ENCODE measurements around the gene LBX2. TPM values are rescaled to one million over a fixed set of nuclear protein-coding genes. Genes with fewer than 3 reads are reported as not detected.

The LBX2 gene, protein sequence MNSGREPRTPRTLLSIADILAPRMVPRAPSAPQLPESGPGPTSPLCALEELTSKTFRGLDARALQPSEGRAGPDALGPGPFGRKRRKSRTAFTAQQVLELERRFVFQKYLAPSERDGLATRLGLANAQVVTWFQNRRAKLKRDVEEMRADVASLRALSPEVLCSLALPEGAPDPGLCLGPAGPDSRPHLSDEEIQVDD
- total RNA-seq (2022; extraction: Qiagen RNA extraction) = 2.4 to 4.3 TPM (median 3.6 TPM) in 5 replicates

DNA sequence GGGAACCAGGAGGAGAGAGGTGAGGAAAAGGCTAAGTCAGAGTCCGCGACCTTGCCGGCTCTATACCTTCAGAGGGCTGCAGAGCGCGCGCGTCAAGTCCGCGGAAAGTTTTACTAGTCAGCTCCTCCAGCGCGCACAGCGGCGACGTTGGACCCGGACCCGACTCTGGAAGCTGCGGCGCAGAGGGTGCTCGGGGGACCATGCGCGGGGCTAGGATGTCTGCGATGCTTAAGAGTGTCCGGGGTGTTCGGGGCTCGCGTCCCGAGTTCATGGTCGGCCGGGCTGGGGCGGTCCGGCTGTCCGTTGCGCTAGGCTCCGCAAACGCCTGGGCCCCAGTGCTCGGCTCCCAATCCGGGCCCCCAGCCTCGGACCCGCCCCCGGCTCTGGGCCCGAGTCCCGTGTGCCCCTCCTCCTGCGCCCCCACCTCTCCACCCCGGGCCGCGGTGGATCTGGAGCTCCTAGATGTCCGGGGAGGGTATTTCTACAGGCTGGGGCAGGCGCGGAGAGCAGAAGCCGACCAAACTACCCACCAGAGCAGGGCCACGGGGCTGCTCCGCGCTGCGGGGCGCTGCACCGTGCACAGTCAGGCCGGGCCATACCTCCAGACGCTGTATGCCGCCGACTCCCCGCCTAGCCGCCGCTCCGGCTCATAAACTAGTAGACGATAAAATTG is at the start of gene LBX2:
Gene LBX2, minus strand, starts transcription at position 337 of the 673 bp plus-strand sequence. Its CDS starts 66 bp downstream, at position 271.

DNA sequence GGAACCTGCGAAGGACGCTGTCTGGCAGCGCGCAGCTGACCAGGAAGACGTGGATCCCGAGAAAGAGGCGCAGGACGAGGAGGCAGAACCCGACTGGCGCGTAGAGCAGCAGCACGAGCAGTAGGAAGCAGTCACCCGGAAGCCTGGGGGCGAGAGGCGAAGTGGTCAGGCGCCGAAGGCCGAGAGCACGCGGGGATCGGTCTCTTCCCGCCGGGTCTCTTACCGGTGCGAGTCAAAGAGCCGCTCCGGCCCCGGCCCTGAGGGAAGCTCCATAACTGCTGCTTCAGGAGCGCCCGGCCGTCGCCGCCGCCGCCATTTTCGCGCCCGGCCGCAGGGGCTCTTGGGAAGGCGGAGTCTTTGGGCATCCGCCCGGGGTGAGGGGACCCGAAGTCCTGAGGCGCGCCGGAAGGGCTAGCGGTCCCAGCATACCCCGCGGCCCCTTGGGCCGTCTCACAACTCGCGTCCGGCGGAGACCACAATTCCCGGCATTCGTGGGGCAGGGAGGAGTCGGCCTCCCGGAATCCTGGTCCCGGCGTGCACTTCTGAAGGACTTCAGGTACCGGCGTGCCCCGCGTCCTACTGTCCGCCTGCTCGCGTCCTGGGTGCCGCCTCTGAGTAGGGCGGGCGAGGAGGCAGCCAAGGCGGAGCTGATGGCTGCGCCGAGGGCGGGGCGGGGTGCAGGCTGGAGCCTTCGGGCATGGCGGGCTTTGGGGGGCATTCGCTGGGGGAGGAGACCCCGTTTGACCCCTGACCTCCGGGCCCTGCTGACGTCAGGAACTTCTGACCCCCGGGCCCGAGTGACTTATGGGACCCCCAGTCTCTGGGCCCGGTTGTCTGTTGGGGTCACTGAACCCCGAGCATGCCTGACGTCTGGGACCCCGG is 30.2 kb upstream of the LBX2 start, which contains the start of the genes AUP1 and HTRA2:
Gene AUP1, minus strand, starts transcription at position 350 of the 882 bp plus-strand sequence. Its CDS starts 77 bp downstream, at position 273.
Gene HTRA2, plus strand, starts transcription at position 577 of the 882 bp plus-strand sequence. Its CDS starts 74 bp downstream, at position 651.

DNA sequence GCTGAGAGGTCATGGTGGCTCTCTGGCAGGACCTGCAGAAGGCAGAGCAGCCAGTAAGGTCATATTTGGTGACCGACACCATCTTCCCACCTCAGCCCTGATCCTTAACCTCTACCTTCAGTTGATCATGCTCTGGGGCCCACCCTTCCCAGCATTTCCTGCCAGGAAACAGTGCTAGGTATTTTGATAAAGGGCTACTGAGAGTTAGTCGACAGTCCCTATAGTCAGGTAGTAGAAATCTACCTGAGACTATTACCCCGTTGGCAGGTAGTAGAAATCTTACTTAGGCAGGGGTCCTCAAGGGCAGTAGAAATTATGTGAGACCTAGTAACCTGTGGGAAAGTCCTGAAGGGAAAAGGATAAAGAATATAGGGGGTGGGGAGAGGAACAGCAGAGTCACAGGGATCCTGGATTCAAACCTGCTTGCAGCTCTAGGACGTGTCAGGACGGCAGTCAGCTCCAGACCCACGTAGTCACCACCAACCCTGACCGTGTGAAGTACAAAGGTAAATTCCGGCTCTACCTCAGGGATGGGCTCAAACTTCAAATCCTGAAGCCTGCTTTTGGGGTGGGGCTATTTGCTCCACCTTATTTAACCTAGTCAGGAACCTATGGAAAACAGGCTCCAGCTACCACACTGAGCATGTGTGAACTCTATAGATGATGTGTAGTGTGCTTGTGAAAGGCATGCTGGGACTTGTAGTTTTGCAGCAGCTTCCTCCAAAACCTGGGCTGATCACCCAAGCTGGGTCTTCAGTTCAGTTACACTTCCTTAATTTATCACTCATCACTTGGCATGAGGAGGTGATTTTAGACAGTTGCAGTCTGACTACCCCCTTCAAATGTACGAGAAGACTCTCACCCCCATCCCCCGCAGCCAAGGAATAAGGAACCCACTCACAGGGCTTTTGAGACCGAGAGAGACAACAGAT is 26.6 kb upstream of the LBX2 start, which contains the start of gene DQX1:
Gene DQX1, minus strand, starts transcription at position 515 of the 932 bp plus-strand sequence. Its CDS starts 502 bp downstream, at position 13.

DNA sequence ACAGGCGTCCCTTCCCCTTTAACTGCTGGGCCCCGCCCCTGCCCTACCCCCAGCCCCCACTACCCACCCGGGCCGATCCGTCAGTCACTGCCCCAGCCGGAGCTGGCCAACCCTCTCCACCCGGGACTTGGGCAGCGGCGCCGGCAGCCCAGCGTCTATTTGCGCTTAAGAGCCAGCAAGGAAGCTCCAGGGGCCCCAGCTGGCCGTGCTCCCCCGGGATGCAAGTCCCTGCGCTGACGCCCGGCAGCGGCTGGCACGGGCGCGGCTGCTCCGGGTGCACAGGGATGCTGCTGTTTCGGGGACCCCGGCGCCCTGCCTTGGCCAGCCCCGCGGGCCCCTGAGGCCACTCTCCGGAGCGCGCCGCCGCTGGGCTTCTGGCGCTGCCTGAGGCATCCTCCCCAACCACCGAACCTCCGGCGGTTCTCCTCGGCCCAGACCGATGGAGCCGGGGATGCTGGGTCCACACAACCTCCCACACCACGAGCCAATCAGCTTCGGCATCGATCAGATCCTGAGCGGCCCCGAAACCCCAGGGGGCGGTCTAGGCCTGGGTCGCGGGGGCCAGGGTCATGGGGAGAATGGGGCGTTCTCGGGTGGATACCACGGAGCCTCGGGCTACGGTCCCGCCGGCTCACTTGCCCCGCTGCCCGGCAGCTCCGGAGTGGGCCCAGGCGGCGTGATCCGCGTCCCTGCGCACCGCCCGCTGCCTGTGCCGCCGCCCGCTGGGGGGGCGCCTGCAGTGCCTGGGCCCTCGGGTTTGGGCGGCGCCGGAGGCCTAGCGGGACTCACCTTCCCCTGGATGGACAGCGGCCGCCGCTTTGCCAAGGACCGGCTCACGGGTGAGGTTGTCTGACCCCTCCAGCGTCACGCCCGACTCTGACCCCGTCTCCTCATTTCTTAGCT is 15.2 kb upstream of the LBX2 start, which contains the start of gene TLX2:
Gene TLX2, plus strand, starts transcription at position 83 of the 903 bp plus-strand sequence. Its CDS starts 357 bp downstream, at position 440.

DNA sequence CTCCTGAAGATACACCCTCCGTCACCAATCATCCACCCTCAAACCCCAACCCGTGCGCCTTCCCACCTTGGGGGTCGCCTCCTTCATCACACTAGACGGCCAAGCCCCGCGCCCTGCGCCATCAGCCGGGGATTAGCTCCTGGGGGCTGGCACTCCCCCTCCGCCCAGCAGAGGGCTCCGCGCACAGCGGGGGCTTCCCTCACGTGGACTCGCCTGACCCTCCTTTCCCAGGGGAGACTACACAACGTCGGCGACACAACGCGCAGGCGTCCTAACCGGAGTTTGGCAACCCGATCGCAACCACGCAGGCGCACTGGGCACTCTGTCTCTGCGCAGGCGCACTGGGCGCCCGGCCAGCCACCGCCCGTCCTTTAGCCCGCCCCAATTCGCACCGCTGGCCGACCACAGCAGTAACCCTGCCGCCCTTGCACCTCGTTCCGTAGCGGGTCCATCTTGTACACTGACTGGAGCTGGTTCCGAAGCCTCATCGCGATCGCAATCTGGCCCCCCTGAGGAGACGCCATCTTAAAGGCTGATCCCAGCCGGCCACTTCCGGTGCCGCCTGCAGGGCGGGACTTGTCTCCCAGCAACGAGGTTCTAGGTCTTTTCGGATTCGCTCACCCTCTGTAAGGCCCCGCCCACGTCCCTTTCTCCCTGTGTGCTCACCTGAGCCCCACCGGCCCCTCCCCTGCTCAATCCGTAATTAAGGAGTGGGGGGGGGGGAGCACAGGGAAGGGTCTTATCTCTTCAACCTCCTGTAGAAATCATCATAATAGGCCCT is 7.9 kb upstream of the LBX2 start, which contains the start of gene PCGF1:
Gene PCGF1, minus strand, starts transcription at position 551 of the 781 bp plus-strand sequence. Its CDS starts 27 bp downstream, at position 524.

DNA sequence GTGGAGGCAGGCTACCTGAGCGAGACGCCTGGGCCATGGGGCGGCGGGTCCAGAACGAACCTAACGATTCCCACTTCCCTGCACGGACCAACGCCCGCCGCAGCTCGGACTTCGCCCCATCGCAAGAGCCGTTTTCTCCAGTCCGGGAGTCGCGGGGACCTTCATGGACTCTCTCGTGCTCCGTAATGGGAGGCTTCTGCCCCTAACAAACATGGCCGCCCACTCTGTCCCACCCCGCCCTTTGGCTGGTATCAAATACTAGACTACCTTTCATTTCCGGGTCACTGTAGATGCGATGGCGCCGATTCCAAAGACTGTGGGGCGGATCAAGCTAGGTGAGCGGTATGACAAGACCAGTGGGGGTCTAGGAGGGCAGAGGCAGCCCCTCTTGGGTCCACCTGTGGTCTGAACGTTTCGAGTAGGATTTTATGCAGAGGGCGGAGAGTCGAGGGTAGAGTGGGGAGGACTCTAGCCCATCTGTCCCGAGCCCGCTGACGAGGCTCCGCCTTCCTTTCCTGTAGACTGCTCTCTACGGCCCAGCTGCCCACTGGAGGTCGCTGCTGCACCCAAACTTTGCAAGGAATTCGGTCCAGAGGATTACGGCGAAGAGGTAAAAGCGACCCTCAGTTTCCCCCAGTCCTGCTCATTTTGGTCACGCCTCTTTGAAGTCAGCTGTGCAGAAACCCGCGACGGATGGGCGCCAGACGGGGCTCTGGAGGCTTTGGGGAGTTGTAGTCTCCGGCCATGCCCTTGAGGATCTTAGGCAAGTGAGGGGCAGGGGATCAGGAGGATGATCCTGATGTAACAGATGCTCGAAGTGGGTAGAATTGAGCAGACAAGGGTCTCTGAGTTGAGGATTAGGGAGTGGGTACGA is 16.4 kb downstream of the LBX2 start, which contains the start of the genes CCDC142 and TTC31:
Gene CCDC142, minus strand, starts transcription at position 198 of the 874 bp plus-strand sequence. Its CDS starts 161 bp downstream, at position 37.
Gene TTC31, plus strand, starts transcription at position 281 of the 874 bp plus-strand sequence. Its CDS starts 15 bp downstream, at position 296.

DNA sequence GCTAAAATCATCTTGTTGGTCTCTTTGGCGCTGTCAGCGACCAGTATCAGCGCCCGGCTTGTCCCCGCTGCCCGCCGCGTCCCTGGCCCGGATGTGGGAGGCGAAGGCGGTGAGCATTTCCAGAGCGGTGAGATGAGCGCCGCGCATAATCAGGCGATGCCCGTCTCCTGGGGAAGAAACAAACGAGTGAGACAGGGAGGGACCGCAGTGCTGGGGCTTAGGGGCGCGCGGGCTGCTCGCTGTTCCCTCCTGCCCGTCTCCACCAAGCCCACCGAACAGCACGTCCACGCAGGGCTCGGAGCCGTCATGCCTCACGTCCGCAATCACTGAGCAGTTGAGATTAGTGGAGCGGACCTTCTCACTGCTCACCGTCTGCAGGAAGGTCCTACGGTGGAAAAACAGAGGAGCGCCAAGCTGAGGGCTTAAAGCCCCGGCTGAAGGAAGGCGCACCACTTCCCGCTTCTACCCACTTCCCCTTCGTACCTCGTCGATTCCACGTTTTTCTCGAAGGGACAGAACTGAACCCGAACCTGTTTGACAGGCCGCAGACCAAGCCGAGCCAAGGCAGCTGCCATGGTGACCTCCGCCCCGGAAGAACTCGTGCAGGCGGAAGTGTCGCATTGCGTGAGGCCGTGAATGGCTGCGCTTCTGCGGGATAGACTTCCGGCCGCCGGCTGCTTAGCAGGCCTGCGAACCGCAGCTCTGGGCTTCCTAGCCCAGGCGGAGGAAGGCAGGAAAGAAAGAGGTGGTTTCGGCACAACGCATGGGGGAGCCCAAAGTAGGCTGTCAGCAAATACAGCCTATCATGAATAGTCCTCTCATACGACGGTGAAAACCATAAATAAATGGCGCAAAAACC is 27.1 kb downstream of the LBX2 start, which contains the start of gene MRPL53:
Gene MRPL53, minus strand, starts transcription at position 595 of the 859 bp plus-strand sequence. Its CDS starts 20 bp downstream, at position 575.

DNA sequence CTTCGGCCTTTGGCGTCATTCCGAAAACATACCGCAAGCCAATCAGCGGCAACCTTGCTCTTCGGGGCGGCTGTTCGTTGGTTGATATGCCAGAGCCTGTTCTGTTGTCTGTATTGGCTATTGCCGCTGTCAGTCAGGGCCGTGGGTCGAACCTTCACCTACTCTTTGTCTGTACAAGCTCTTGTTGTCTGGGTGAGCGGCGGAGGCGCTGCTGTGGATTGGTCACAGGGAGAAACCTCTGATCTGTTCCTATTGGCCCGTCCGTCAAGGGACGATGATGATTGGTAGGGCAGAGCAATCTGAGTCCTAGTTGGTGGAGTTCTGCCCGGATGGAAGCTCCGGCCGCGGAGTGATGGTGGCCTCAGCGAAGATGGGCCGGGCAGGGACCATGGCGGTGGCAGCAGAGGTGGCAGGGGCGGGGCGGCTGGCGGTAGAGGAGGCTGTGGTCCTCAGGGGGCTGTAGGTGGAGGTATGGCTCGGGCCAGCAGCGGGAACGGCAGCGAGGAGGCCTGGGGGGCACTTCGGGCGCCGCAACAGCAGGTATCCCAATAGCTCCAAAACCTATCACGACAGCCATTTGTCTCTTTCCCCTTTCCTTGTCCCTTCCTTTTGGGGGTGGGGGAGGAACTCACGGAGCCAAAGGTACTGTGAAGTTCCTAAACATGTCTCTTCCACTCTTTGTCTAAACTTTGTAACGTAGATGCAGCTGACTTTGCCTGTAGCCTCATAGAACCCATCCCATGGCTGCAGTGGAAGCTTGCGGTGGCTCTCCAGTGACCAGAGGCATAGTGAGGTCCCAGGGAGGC is 41.1 kb downstream of the LBX2 start, which contains the start of gene WBP1:
Gene WBP1, plus strand, starts transcription at position 307 of the 806 bp plus-strand sequence. Its CDS starts 165 bp downstream, at position 472.

DNA sequence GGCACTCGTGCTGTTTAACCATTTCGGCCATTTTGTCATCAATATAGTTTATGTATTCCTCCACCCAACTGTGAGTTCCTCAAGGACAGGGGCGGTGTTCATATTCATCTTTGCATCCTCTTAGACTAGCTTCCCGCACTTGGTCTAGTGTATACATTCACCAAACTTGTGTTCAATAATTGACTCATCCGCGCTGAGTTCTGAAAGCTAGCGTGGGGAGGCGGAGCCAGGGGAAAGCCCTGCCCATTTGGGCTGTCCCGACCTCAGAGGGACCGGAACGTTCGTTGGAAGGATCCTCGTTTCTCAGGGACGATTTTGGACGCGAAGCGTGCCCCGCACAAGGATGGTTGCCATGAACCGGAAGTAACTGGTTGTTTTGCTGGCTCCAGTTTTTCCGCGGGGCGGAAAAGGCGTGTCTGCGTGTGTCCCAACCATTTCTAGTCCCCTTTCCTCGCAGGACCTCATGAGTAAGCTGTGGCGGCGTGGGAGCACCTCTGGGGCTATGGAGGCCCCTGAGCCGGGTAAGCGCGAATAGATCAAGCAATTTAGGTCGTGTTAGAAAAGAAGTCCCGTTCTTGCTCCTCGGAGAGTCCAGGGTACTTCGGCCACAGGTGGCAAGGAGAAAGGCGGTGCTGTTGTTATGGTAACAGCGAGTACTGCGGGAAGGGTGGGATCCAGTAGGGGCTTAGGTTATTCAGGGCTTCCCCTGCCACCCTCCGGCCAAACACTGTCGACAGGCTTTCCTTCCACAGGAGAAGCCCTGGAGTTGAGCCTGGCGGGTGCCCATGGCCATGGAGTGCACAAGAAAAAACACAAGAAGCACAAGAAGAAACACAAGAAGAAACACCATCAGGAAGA is 44.5 kb downstream of the LBX2 start, which contains the start of gene INO80B:
Gene INO80B, plus strand, starts transcription at position 434 of the 858 bp plus-strand sequence. Its CDS starts 30 bp downstream, at position 464.

Other genes starting within 250 kb of the LBX2 start
- 0.31 to 0.47 TPM (median 0.42 TPM) in 5 replicates for gene SLC4A5, start 156.2 kb downstream of the LBX2 start, total RNA-seq (2022; extraction: Qiagen RNA extraction)
- 120 to 153 TPM (median 146 TPM) in 5 replicates for gene DCTN1, start 119.3 kb downstream of the LBX2 start, total RNA-seq (2022; extraction: Qiagen RNA extraction)
- gene C2orf81, start 78.0 kb downstream of the LBX2 start, total RNA-seq (2022; extraction: Qiagen RNA extraction) = 3.0 to 3.5 TPM (median 3.1 TPM) in 5 replicates
- gene WDR54, start 77.9 kb downstream of the LBX2 start, total RNA-seq (2022; extraction: Qiagen RNA extraction) = 78.4 to 89.5 TPM (median 88.9 TPM) in 5 replicates
- 20.2 to 26.0 TPM (median 21.9 TPM) in 5 replicates for gene RTKN, start 57.7 kb downstream of the LBX2 start, total RNA-seq (2022; extraction: Qiagen RNA extraction)
- 44.8 to 56.4 TPM (median 51.5 TPM) in 5 replicates for gene INO80B, start 44.5 kb downstream of the LBX2 start, total RNA-seq (2022; extraction: Qiagen RNA extraction)
- 55.6 to 85.5 TPM (median 80.0 TPM) in 5 replicates for gene WBP1, start 41.2 kb downstream of the LBX2 start, total RNA-seq (2022; extraction: Qiagen RNA extraction)
- gene MOGS, start 34.2 kb downstream of the LBX2 start, total RNA-seq (2022; extraction: Qiagen RNA extraction) = 47.8 to 53.0 TPM (median 51.0 TPM) in 5 replicates
- gene MRPL53, start 26.9 kb downstream of the LBX2 start, total RNA-seq (2022; extraction: Qiagen RNA extraction) = 84.4 to 153 TPM (median 139 TPM) in 5 replicates
- gene CCDC142, start 16.6 kb downstream of the LBX2 start, total RNA-seq (2022; extraction: Qiagen RNA extraction) = 10.5 to 14.8 TPM (median 13.4 TPM) in 5 replicates
- gene TTC31, start 16.5 kb downstream of the LBX2 start, total RNA-seq (2022; extraction: Qiagen RNA extraction) = 14.4 to 17.7 TPM (median 16.2 TPM) in 5 replicates
- gene PCGF1, start 8.1 kb upstream of the LBX2 start, total RNA-seq (2022; extraction: Qiagen RNA extraction) = 30.9 to 37.4 TPM (median 34.0 TPM) in 5 replicates
- 0.08 to 0.35 TPM (median 0.27 TPM) in 5 replicates for gene TLX2, start 14.8 kb upstream of the LBX2 start, total RNA-seq (2022; extraction: Qiagen RNA extraction)
- gene DQX1, start 26.6 kb upstream of the LBX2 start, total RNA-seq (2022; extraction: Qiagen RNA extraction) = 0.03 to 0.10 TPM (median 0.07 TPM) in 4 of 5 replicates, not detected in the other
- gene AUP1, start 30.1 kb upstream of the LBX2 start, total RNA-seq (2022; extraction: Qiagen RNA extraction) = 199 to 248 TPM (median 238 TPM) in 5 replicates
- 37.9 to 42.6 TPM (median 40.5 TPM) in 5 replicates for gene HTRA2, start 30.3 kb upstream of the LBX2 start, total RNA-seq (2022; extraction: Qiagen RNA extraction)
- gene LOXL3, start 54.3 kb upstream of the LBX2 start, total RNA-seq (2022; extraction: Qiagen RNA extraction) = 0.28 to 0.57 TPM (median 0.40 TPM) in 5 replicates
- 4.1 to 5.3 TPM (median 4.2 TPM) in 5 replicates for gene DOK1, start 55.1 kb upstream of the LBX2 start, total RNA-seq (2022; extraction: Qiagen RNA extraction)
- gene M1AP, start 148.7 kb upstream of the LBX2 start, total RNA-seq (2022; extraction: Qiagen RNA extraction) = 0.03 TPM in 1 of 5 replicates, not detected in the others
- 9.2 to 12.6 TPM (median 11.9 TPM) in 5 replicates for gene SEMA4F, start 154.6 kb upstream of the LBX2 start, total RNA-seq (2022; extraction: Qiagen RNA extraction)